Activated T-helper 9 cell treated with anti-CD3 and anti-CD28 coated beads, Interleukin-2, amount 50 U/mL, for 16 hours (primary cell): ENCODE results near the gene ASXL1.
"Not testable (repeated sequence)": the region's sequence is repeated elsewhere in the genome, so short reads cannot be mapped to it uniquely, and the experiment has no call there.

ENCODE experiments used
- DNase-seq: peaks from one replicate; pipeline ENCODE4 v3.0.0-alpha.2; 2020; ENCODE audit warnings: low read depth

The ASXL1 gene

GRCh38 chr20:32362901-32363364 is 4.8 kb downstream of the ASXL1 start:
- no peak for DNase-seq

- no peak for DNase-seq
These were observed 5.4 kb downstream of the ASXL1 start for GRCh38 chr20:32363492-32363891.

DNA sequence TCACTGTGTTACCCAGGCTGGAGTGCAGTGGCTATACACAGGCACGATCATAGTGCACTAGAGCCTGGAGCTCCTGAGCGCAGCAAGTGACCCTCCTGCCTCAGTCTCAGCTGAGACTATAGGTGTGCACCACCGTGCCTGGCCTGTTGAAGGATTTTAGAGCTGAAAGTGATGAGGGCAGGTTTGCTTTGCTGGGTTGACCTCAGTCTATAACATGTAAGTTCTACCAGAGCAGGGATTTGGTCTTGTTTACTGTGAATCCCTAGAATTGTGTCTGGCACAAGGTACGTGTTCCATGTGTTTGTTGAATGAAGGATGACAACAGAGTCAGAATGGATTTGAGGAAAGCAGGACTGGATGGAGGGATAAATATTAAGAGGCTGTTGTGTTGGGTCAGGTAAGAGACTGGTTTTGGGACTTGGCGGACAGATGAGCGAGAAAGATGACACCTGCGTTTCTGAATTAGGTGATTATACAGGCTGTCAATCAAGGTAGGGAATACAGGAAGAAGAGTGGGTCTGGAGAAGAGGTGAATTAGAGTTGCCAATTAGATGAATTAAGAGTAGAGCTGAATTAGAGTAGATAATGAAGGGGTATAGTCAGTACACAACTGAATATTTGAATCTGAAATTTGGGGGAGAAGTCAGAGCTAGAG is 6.5 kb downstream of the ASXL1 start:
- no peak for DNase-seq

- DNase-seq: no peak
These were observed 7.4 kb downstream of the ASXL1 start for GRCh38 chr20:32365564-32365963.

DNA sequence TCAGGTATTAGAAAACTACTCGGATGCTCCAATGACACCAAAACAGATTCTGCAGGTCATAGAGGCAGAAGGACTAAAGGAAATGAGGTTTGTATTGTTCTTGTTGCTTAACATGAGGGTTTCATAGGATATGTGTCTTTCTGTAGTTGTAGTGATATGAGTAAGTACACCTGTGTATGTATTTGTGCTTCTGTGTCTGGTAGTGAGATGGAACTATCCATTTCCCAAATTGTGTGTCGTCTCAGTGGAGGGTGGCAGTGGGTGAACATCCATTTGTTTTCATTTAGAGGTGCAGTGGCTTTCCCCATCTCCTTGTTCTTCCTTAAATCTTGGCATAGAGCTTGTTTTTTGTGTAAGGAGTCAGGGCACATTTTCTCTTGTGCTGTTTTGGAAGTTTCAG is 8.2 kb downstream of the ASXL1 start:
- no peak for DNase-seq

- no peak for DNase-seq
These were observed 10.2 kb downstream of the ASXL1 start for GRCh38 chr20:32368323-32368722.

- DNase-seq: no peak
These were observed 10.8 kb downstream of the ASXL1 start for GRCh38 chr20:32368925-32369324.

GRCh38 chr20:32370897-32371296 is 12.8 kb downstream of the ASXL1 start:
- no peak for DNase-seq

- DNase-seq: no peak
These were observed 20.3 kb downstream of the ASXL1 start for GRCh38 chr20:32378461-32378860.

- DNase-seq: not testable (repeated sequence)
These were observed 21.9 kb downstream of the ASXL1 start for GRCh38 chr20:32380037-32380436.

DNA sequence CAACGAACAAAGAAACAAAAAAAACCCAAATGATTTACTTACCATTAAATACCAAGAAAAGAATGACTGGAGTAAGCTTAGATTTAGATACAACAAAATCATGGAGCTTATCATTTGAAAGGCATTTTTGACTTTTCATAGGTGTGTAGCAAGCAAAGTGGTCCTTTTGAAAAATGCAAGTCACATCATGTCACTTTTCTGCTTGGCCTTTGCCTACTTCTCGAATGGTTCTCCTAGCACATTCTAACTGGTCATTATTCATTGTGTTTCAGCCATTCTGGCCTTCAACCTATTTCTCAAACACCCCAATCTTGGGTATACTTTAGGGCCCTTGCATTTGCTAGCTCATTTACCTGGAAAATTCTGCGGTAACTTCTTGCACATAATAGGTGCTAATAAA is 22.6 kb downstream of the ASXL1 start:
- no peak for DNase-seq

- DNase-seq: no peak
These were observed 24.2 kb downstream of the ASXL1 start for GRCh38 chr20:32382102-32382950.

- DNase-seq: not testable (repeated sequence)
These were observed 25.3 kb downstream of the ASXL1 start for GRCh38 chr20:32383441-32383840.

DNA sequence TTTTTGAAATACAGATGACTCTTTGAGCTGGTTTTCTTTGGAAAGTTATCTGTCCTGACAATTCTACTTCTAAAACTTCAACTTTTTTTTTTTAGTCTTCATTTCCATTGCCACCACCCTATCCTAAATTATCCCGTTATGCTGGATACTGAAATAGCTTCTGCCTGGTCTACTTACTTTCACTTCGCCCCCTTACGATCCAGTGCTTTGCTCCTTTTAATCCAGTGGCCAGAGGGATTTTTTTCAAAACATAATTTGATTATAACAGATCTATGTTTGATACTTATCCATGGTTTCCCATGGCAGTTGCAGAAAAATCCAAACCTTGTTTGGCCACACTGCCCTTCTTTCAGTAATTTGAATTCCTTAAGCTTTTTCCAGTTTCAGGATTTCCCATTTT is 27.4 kb downstream of the ASXL1 start:
- no peak for DNase-seq

GRCh38 chr20:32386091-32386490 is 28.0 kb downstream of the ASXL1 start:
- no peak for DNase-seq

DNA sequence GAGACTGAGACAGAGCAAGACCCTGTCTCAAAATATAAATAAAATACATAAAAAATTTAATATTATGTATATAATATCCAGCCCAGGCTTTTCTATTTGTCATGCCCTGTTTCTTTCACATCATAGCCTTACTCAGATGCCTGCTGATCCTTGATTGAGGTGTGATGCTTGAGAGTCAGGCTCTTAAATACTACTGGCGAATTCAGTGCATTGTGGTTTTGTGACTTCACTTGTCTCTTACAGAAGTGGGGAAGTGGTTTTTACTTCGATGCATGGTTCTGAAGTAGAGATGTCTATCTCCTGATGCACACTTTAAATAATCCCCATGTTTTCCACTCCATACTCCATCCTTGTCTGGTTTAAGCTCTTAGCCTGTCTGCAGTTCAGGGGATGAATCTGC is 29.1 kb downstream of the ASXL1 start:
- DNase-seq: no peak

DNA sequence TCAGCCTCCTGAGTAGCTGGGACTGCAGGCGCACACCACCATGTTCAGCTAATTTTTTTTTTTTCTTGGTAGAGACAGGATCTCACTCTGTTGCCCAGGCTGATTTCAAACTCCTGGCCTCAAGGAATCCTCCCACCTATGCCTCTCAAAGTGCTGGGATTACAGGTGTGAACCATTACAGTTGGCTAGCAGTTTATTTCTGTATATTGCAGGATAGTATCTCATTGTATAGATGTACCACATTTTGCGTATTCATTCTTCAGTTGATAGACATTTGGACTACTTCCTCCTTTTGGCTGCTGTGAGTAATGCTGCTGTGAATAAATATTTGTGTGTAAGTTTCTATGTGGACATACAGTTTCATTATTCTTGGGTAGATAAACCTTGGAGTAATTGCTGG is 32.9 kb downstream of the ASXL1 start:
- no peak for DNase-seq

- no peak for DNase-seq
These were observed 36.9 kb downstream of the ASXL1 start for GRCh38 chr20:32395066-32395465.

DNA sequence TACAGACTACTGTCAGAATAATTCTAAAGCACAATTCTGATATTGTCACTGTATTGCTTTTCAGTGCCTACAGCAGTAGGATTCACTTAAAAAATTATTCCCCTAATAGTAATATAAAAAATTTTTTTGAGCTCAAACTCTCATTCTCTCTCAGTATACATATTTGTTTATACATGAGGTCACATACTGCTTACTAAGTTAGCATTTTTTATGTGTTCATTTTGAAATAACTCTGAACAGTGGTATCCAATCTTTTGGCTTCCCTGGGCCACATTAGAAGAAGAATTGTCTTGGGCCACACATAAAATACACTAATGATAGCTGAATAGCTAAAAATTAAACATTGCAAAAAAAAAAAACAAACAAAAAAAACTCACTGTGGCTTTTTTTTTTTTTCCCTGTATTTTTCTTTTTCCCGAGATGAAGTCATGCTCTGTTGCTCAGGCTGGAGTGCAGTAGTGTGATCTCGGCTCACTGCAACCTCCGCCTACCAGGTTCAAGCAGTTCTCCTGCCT is 38.6 kb downstream of the ASXL1 start:
- no peak for DNase-seq

DNA sequence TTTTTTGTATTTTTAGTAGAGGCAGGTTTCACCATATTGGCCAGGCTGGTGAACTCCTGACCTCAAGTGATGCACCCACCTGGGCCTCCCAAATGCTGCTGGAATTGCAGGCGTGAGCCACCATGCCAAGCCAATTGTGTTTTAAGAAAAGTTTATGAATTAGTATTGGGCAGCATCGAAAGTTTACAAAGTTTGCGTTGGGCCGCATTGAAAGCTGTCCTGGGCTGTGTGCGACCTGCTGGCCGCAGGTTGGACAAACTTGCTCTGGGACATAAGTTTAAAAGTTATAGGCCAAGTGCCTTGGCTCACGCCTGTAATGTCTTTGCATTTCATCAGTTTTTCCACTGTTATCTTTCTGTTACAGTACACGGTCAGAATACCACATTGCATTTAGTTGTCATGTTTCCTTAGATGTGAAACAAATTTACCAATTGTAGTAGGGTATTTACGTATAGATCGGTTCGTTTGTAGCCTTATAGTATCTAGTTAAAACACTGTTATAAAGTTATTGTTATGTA is 39.5 kb downstream of the ASXL1 start:
- no peak for DNase-seq

GRCh38 chr20:32400476-32400875 is 42.3 kb downstream of the ASXL1 start:
- no peak for DNase-seq

- DNase-seq: no peak
These were observed 45.9 kb downstream of the ASXL1 start for GRCh38 chr20:32404017-32404416.

GRCh38 chr20:32406701-32407100 is 48.6 kb downstream of the ASXL1 start:
- DNase-seq: no peak
